Right atrium auricular region (tissue), 2 donors: ENCODE results near the gene NRSN1. TPM values are rescaled to one million over a fixed set of nuclear protein-coding genes. Genes with fewer than 3 reads are reported as not detected.

Source experiments
- DNase-seq: peaks from one replicate; pipeline ENCODE4 v3.0.0-alpha.2; 2019; ENCODE audit warnings: low spot score
- H3K27ac ChIP-seq, 2 donors: fragments of 200-600 bp; sonication (generic); 1 replicate in 1 of 2; 2 replicates in 1 of 2; pipeline ENCODE4 v1.5.1; 2016 to 2019
- H3K27me3 ChIP-seq, 2 donors: fragments of 200-600 bp; sonication (generic); one replicate each; pipeline versions ENCODE4 v1.5.1 to v1.6.0; 2017 to 2019
- H3K36me3 ChIP-seq: fragments of 200-600 bp; sonication (generic); one replicate; pipeline ENCODE4 v1.5.1; 2016
- H3K4me1 ChIP-seq, 2 donors: fragments of 200-600 bp; sonication (generic); one replicate each; pipeline versions ENCODE4 v1.5.1 to v1.6.0; 2017 to 2019
- H3K4me3 ChIP-seq, 2 donors: fragments of 200-600 bp; sonication (generic); 1 replicate in 1 of 2; 2 replicates in 1 of 2; pipeline ENCODE4 v1.5.1; 2017 to 2019; ENCODE audit warnings: mild to moderate bottlenecking in 1 of 2, moderate library complexity in 1 of 2
- H3K9me3 ChIP-seq, 2 donors: fragments of 200-600 bp; sonication (generic); one replicate each; pipeline ENCODE4 v1.5.1; 2019
- CTCF ChIP-seq, 2 donors: fragments of 200-600 bp; sonication (generic); IDR thresholded peaks; one replicate each; pipeline ENCODE4 v1.5.1; 2019; ENCODE audit warnings: antibody characterized with exemption in 2 of 2
- total RNA-seq, 2 donors: library from RNA; depleted of rRNA; stranded (reverse); fragments of >200 nt; gene quantifications; one replicate each; pipeline ENCODE4 v1.1.0, GENCODE V29; 2016

Gene NRSN1
- total RNA-seq, 2 donors from 2014 or later, result not detected

GRCh38 chr6:24187965-24188577, 62.1 kb downstream of the NRSN1 start:
- Histone ChIP-seq H3K36me3 (no peaks in the 10 kb centered on the region), H3K27me3 (no peaks in the 10 kb centered on the region), H3K4me1 (no peaks in the 10 kb centered on the region), H3K27ac (no peak overlapping the region), H3K4me3 (no peak overlapping the region), H3K9me3 (no peaks in the 10 kb centered on the region)
- TF ChIP-seq CTCF (IDR thresholded peaks at IDR 0.05), result no peak
- DNase-seq, result no peak

- no peak for TF ChIP-seq CTCF (IDR thresholded peaks at IDR 0.05)
Measured at GRCh38 chr6:24188578-24189080, 62.6 kb downstream of the NRSN1 start.

GRCh38 chr6:24191346-24191745, 65.3 kb downstream of the NRSN1 start:
- no peak for DNase-seq
- no peak for TF ChIP-seq CTCF (IDR thresholded peaks at IDR 0.05)

More at GRCh38 chr6:24188578-24189080, 62.6 kb downstream of the NRSN1 start:
- no peaks in the 10 kb centered on the region for H3K9me3 ChIP-seq
- no peaks in the 10 kb centered on the region for H3K27me3 ChIP-seq
- DNase-seq, result no peak
- H3K27ac ChIP-seq, result no peak overlapping the region
- no peaks in the 10 kb centered on the region for H3K36me3 ChIP-seq
- no peak overlapping the region for H3K4me3 ChIP-seq
- no peaks in the 10 kb centered on the region for H3K4me1 ChIP-seq

GRCh38 chr6:24193364-24193763, 67.3 kb downstream of the NRSN1 start:
- Histone ChIP-seq H3K27ac (no peak overlapping the region), H3K27me3 (no peaks in the 10 kb centered on the region), H3K9me3 (no peaks in the 10 kb centered on the region), H3K4me3 (no peak overlapping the region), H3K4me1 (no peaks in the 10 kb centered on the region), H3K36me3 (no peaks in the 10 kb centered on the region)
- no peak for DNase-seq
- no peak for TF ChIP-seq CTCF (IDR thresholded peaks at IDR 0.05)

More at GRCh38 chr6:24191346-24191745, 65.3 kb downstream of the NRSN1 start:
- Histone ChIP-seq H3K36me3 (no peaks in the 10 kb centered on the region), H3K27ac (no peak overlapping the region), H3K27me3 (no peaks in the 10 kb centered on the region), H3K9me3 (no peaks in the 10 kb centered on the region), H3K4me1 (no peaks in the 10 kb centered on the region), H3K4me3 (no peak overlapping the region)

GRCh38 chr6:24194978-24195700, 69.1 kb downstream of the NRSN1 start:
- no peak for TF ChIP-seq CTCF (IDR thresholded peaks at IDR 0.05)
- H3K27ac ChIP-seq, result no peak overlapping the region
- no peaks in the 10 kb centered on the region for H3K27me3 ChIP-seq
- no peak for DNase-seq
- H3K36me3 ChIP-seq, result no peaks in the 10 kb centered on the region
- H3K4me1 ChIP-seq, result no peaks in the 10 kb centered on the region
- H3K9me3 ChIP-seq, result peaks cover 0 to 1% of the 10 kb centered on the region in 2 donors
- no peak overlapping the region for H3K4me3 ChIP-seq
